ENCODE data around the gene CCDC91.

GRCh38 chr12:28177905-28178304 is 12.4 kb upstream of the CCDC91 start:
- TF ChIP-seq CTCF (IDR thresholded peaks at IDR 0.05) (no peak), POLR2AphosphoS5 (IDR thresholded peaks at IDR 0.05; ENCODE audit: low read depth, low read length) (no peak)
